IPS-18a (cell line): Measurements from ENCODE around the gene GSG1L.

Source experiments
- H3K27ac ChIP-seq: one replicate; pipeline ENCODE4 v1.5.1; 2013; ENCODE audit warnings: low read length
- H3K27me3 ChIP-seq: one replicate; pipeline ENCODE4 v1.6.1; 2013; ENCODE audit warnings: mild to moderate bottlenecking, low read length; ENCODE audit not compliant: control insufficient read depth, insufficient read depth
- H3K36me3 ChIP-seq: one replicate; pipeline ENCODE4 v1.6.1; 2013; ENCODE audit warnings: low read depth, low read length; ENCODE audit not compliant: control insufficient read depth
- H3K4me1 ChIP-seq: one replicate; pipeline ENCODE4 v1.6.1; 2013; ENCODE audit warnings: low read depth, low read length; ENCODE audit not compliant: control insufficient read depth
- H3K4me3 ChIP-seq: one replicate; pipeline ENCODE4 v1.5.1; 2013; ENCODE audit warnings: low read length
- H3K9ac ChIP-seq: one replicate; pipeline ENCODE4 v1.6.1; 2013; ENCODE audit warnings: mild to moderate bottlenecking, low read length, moderate library complexity
- H3K9me3 ChIP-seq: one replicate; pipeline ENCODE4 v1.6.1; 2013; ENCODE audit warnings: low read depth, low read length; ENCODE audit not compliant: control insufficient read depth

GSG1L gene

DNA sequence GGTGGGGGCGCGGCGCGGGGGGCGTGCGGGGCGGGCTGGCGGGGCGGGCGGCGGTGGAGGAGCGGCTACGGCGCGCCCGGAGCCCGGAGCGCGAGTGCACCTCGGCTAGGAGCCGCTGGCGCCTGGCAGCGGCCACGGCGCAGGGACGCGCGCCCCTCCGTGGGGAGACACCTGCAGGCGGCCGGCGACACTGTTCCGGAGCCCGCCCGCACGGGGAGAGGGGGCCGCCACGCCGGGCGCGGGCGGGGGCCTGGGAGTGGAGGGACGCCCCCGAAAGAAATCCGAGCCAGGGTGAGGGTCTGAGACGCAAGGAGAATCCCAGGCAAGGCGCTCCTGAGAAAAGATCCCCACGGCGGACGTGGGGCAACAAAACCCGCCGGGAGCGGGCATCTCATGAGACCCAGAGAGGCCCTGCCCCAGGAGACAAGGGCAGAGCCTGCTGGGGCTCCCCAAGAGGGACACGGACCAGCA is at the start of gene GSG1L:
Gene GSG1L, minus strand, starts transcription at position 124 of the 471 bp plus-strand sequence. CDS start 290 bp downstream, outside the sequence.
- no peak within 1 kb of the TSS for H3K9ac ChIP-seq
- no peaks in the 10 kb centered on the region for H3K9me3 ChIP-seq
- H3K27me3 ChIP-seq, result peaks cover 52% of the 10 kb centered on the region
- no peak within 1 kb of the TSS for H3K27ac ChIP-seq
- H3K36me3 ChIP-seq, result no peaks in the 10 kb centered on the region
- H3K4me1 ChIP-seq, result no peaks in the 10 kb centered on the region
- H3K4me3 ChIP-seq, result peak within 1 kb of the TSS; percentile 31

DNA sequence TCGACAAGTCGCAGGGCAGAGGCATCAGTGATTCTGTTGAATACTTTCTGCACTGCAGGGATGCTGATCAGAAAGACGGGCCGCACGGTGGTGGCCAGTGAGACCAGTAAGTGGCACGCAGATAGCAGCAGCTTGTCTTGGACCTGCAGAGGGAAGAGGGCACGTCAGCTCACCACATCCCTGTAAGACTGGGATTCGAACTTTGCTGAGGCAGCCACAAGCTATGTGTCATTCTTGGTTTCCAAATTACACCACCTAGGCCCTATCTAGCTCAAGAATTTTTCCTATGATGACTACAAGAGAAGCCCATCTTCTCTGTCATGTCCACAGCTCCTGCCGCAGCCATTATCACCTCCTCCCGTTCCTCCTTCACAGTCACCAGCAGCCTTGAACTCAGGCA is 49.4 kb upstream of the GSG1L start:
- no peak overlapping the region for H3K9ac ChIP-seq
- H3K4me1 ChIP-seq, result no peaks in the 10 kb centered on the region
- H3K36me3 ChIP-seq, result peaks cover 82% of the 10 kb centered on the region
- no peaks in the 10 kb centered on the region for H3K27me3 ChIP-seq
- no peak overlapping the region for H3K27ac ChIP-seq
- no peaks in the 10 kb centered on the region for H3K9me3 ChIP-seq
- no peak overlapping the region for H3K4me3 ChIP-seq

DNA sequence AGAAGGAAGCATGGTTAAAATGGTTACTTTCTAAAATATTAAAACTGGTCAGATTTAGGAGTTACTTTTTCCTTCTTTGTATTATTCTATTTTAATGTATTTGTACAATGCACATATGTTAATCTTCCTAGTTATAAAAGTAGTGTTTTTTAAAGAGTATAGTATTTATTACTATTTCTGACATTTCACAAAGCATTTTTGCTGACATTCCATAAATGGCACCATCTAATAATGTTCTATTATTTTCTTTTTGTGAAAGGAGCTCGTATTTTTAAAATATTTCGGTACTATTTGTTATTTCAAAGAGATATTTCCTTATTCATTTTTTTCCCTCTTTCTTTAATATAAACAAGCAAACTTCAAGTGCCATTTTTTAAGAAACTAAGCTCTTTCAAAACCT is 47.5 kb upstream of the GSG1L start:
- Histone ChIP-seq H3K9me3 (no peaks in the 10 kb centered on the region), H3K9ac (no peak overlapping the region), H3K36me3 (peaks cover 86% of the 10 kb centered on the region), H3K27me3 (no peaks in the 10 kb centered on the region), H3K4me3 (no peak overlapping the region), H3K27ac (no peak overlapping the region), H3K4me1 (no peaks in the 10 kb centered on the region)

DNA sequence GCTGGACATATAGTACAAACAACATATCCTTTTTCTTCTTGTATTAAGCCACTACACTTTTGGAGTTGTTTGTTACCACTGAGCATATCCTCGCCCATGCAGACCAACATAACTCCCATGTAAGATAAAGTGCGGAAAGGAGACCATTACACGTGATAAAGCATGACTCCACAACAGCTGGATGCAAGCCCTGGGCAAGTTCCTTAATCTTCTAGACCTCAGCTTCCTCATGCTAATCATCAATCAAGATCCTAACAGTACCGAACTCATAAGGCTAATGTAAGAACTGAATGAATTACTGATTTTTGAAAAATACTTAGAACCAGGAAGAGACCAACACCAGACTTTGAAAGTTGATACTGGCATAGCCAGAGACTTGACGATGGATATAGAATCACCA is 47.0 kb upstream of the GSG1L start:
- no peak overlapping the region for H3K27ac ChIP-seq
- no peaks in the 10 kb centered on the region for H3K4me1 ChIP-seq
- no peak overlapping the region for H3K9ac ChIP-seq
- H3K9me3 ChIP-seq, result no peaks in the 10 kb centered on the region
- H3K36me3 ChIP-seq, result peaks cover 86% of the 10 kb centered on the region
- H3K27me3 ChIP-seq, result no peaks in the 10 kb centered on the region
- H3K4me3 ChIP-seq, result no peak overlapping the region

DNA sequence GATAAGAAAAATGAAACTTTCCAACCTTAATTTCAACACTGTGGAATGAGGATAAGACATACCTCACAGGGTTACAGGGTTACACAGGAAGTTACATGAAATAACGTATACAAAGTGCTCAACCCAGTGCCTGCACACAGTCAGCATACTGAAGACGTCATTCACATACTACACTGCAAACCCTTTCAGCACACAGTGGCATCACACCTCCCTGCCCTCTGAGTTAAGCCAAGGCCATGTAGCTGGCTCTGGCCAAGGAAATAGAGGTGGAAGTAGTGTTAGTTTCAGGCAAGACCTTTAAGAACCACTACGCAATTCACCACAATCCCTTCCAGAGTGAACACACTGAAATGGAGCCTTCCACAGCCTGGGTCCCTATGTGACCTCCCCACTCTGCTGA is 46.6 kb upstream of the GSG1L start:
- Histone ChIP-seq H3K4me1 (no peaks in the 10 kb centered on the region), H3K27ac (no peak overlapping the region), H3K4me3 (no peak overlapping the region), H3K9me3 (no peaks in the 10 kb centered on the region), H3K27me3 (no peaks in the 10 kb centered on the region), H3K36me3 (peaks cover 86% of the 10 kb centered on the region), H3K9ac (no peak overlapping the region)

DNA sequence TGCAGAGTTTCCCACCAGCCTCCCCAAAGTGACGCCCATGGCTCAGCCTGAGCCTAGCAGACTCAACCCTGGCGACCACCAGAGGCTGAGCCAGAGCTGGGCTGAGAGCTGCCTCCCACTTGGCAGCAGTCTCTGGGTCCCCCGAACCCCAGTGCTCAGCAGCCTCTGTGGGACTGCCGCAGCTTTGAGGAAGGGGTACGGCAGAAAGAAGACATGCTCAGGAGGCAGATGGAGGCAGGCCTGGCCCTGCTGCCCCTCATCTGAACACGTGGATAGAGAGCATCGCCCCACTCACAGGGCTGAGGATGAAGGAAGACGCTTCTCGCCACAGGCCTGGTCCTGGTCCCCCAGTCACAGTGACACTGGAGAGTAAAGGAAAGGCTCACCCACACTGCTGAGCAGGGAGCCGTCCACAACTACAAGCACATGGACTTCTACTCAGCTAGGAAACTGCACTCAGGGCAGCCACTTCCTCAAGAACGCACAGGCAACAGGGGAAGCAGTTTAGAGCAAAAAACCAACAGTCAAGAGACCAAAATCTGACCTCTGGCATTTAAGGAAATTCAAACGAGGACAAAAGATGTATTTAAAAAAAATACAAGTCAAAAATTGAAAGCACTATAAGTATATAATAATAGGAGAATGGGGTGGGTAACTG is 45.2 kb upstream of the GSG1L start:
- peaks cover 90% of the 10 kb centered on the region for H3K36me3 ChIP-seq

DNA sequence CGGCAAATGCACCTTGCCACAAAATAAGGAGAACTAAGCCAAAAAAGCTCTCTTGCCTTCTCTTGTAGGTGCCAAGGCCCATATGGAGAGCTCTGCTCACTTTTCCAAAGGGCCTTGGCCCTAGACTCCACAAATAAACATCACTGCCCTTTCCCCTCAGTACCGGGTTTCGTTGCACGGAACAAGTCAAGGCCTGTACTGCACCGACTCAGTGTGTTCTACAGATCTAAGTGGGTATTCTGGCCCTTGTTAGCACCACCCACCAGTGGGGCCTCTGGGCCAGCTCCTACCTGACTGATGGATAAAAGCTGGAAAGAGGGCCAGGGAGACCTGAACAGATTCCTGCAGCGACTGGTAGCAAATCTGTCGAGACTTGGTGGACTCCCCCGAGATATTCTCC is 43.7 kb upstream of the GSG1L start:
- Histone ChIP-seq H3K27ac (no peak overlapping the region), H3K27me3 (no peaks in the 10 kb centered on the region)

More for the DNA sequence above, 45.2 kb upstream of the GSG1L start:
- no peaks in the 10 kb centered on the region for H3K4me1 ChIP-seq
- H3K9me3 ChIP-seq, result no peaks in the 10 kb centered on the region
- H3K9ac ChIP-seq, result no peak overlapping the region
- no peak overlapping the region for H3K27ac ChIP-seq
- no peak overlapping the region for H3K4me3 ChIP-seq
- H3K27me3 ChIP-seq, result no peaks in the 10 kb centered on the region

DNA sequence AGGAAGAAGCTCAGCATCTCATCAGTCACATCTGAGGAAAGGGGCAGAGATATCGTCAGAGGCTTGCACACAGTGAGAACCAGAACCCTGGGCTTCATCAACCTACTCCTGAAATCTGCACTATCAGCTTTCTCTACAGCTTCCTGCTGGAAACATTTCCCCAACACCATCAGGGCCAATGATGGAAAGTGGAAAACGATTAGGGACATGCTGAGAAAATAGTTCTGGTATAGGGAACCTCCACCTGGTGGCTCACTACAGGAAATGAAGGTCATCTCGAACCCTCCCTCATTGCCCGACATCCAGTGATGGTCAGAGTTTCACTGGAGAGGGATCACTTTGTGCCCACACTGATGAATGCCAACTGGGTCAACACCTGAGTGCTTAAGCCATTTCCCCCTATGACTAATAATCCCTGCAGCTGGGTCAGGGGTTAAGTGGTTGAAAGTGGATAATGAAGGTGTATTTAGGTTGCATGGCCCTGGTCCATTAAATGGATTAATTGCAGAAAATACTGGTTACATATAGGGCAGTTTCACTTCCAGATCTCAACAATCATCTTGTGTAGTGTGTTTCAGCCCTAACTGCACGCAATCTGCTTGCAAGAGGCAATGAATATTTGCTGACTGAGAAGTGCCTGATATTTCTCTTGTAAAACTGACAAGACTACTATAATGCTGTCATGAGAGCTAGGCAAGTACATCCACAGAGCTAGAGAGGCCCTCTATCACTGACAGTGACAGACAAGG is 43.1 kb upstream of the GSG1L start:
- Histone ChIP-seq H3K27me3 (no peaks in the 10 kb centered on the region), H3K4me1 (no peaks in the 10 kb centered on the region), H3K27ac (no peak overlapping the region), H3K36me3 (peaks cover 91% of the 10 kb centered on the region), H3K4me3 (no peak overlapping the region), H3K9me3 (no peaks in the 10 kb centered on the region), H3K9ac (no peak overlapping the region)

More for the DNA sequence above, 43.7 kb upstream of the GSG1L start:
- Histone ChIP-seq H3K4me1 (no peaks in the 10 kb centered on the region), H3K4me3 (no peak overlapping the region), H3K9me3 (no peaks in the 10 kb centered on the region), H3K36me3 (peaks cover 91% of the 10 kb centered on the region), H3K9ac (no peak overlapping the region)

DNA sequence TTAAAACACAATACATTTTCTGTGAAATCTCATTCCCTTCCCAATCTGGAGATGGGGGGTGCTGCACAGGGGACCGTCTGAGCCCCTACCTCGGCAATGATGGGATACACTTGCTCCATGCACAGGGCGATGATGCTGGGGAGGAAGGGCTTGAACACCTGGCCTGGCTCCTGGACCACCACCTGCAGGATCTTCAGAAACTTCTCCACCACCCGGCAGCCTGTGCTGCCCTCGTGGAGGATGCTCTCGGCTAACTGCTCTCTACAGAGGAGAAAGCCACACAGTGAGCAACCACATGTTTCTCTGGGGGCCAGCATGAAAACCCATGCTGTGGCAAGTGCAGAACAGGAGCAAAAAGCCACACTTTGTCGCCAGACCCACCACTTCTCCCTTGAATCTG is 42.4 kb upstream of the GSG1L start:
- H3K9me3 ChIP-seq, result no peaks in the 10 kb centered on the region
- no peaks in the 10 kb centered on the region for H3K27me3 ChIP-seq
- H3K4me3 ChIP-seq, result no peak overlapping the region
- H3K27ac ChIP-seq, result no peak overlapping the region
- H3K4me1 ChIP-seq, result no peaks in the 10 kb centered on the region
- peaks cover 93% of the 10 kb centered on the region for H3K36me3 ChIP-seq
- no peak overlapping the region for H3K9ac ChIP-seq

DNA sequence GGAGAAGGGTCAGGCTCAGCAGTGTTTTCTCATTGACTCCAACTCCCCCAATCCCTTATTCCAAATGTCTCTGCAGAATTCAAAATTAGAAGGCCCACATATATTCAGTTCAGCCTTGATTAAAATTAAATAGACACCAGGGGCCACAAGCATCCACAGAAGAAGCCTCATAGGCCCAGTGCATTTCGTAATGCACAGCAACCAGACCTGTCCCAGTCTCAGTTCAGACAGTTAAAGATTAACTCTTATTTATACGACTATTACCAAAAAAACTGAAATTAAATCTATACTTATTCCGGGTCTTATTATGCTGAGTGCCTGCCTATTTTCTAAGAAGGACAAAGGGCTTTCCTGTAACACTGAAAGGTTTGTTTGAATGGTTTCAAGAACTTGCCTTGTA is 41.8 kb upstream of the GSG1L start:
- H3K36me3 ChIP-seq, result peaks cover 93% of the 10 kb centered on the region

DNA sequence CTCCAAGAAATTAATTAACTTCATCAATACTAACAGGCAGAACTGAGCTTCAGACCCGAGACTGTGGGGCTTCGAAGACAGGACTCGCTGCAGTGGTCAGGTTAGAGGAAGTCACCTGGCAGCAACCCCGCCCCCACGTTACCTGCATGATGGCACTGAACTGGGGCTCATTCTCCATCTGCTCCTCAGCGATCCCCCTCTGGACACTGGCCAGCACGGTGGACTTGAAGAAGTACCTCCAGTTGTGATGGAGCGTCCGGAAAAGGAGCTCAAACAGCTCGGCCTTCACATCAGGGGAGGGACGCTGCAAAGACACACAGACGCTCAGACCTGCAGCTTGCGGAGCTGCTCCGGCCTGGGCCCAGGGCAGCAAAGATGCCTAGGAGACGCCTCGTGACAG is 40.9 kb upstream of the GSG1L start:
- Histone ChIP-seq H3K9ac (no peak overlapping the region), H3K27ac (no peak overlapping the region), H3K27me3 (no peaks in the 10 kb centered on the region), H3K4me1 (no peaks in the 10 kb centered on the region), H3K9me3 (no peaks in the 10 kb centered on the region), H3K36me3 (peaks cover 91% of the 10 kb centered on the region), H3K4me3 (no peak overlapping the region)

More for the DNA sequence above, 41.8 kb upstream of the GSG1L start:
- Histone ChIP-seq H3K9me3 (no peaks in the 10 kb centered on the region), H3K27ac (no peak overlapping the region), H3K9ac (no peak overlapping the region), H3K4me1 (no peaks in the 10 kb centered on the region), H3K27me3 (no peaks in the 10 kb centered on the region), H3K4me3 (no peak overlapping the region)
